GM23248 (cell line): ENCODE results near the gene CEP192. TPM values are rescaled to one million over a fixed set of nuclear protein-coding genes. Genes with fewer than 3 reads are reported as not detected.

Experiments used
- DNase-seq: peaks from one replicate; pipeline ENCODE4 v3.0.0-alpha.2; 2015
- H2AFZ ChIP-seq: fragments of 200-600 bp; sonication (generic); 2 replicates; pipeline ENCODE4 v1.6.1; 2016; ENCODE audit warnings: antibody characterized with exemption
- H3F3A ChIP-seq: fragments of 200-600 bp; sonication (generic); 2 replicates; pipeline ENCODE4 v1.6.1; 2016; ENCODE audit warnings: mild to moderate bottlenecking, antibody characterized with exemption, mixed run types; ENCODE audit not compliant: insufficient read depth
- H3K27ac ChIP-seq: fragments of 200-600 bp; sonication (generic); 2 replicates; pipeline ENCODE4 v1.5.1; 2016; ENCODE audit warnings: mild to moderate bottlenecking
- H3K27me3 ChIP-seq: fragments of 200-600 bp; sonication (generic); replicated peaks from 2 replicates; pipeline ENCODE4 v1.6.1; 2016; ENCODE audit warnings: mild to moderate bottlenecking; ENCODE audit not compliant: insufficient read depth
- H3K36me3 ChIP-seq: fragments of 200-600 bp; sonication (generic); 2 replicates; pipeline ENCODE4 v1.6.1; 2016; ENCODE audit warnings: low read depth, mild to moderate bottlenecking
- H3K4me1 ChIP-seq: fragments of 200-600 bp; sonication (generic); 2 replicates; pipeline ENCODE4 v1.6.1; 2016; ENCODE audit warnings: mild to moderate bottlenecking; ENCODE audit not compliant: insufficient read depth
- H3K4me2 ChIP-seq: fragments of 200-600 bp; sonication (generic); one replicate; pipeline ENCODE4 v1.6.1; 2016; ENCODE audit warnings: mild to moderate bottlenecking; ENCODE audit not compliant: unreplicated experiment
- H3K4me3 ChIP-seq: fragments of 200-600 bp; sonication (generic); 2 replicates; pipeline ENCODE4 v1.5.1; 2016; ENCODE audit warnings: mild to moderate bottlenecking
- H3K79me2 ChIP-seq: fragments of 200-600 bp; sonication (generic); 2 replicates; pipeline ENCODE4 v1.6.1; 2016; ENCODE audit warnings: mild to moderate bottlenecking; ENCODE audit not compliant: insufficient read depth
- H3K9ac ChIP-seq: fragments of 200-600 bp; sonication (generic); 2 replicates; pipeline ENCODE4 v1.6.1; 2016; ENCODE audit warnings: mild to moderate bottlenecking
- H3K9me2 ChIP-seq: fragments of 200-600 bp; sonication (generic); 2 replicates; pipeline ENCODE4 v1.6.1; 2016; ENCODE audit warnings: mixed run types, mild to moderate bottlenecking, moderate library complexity; ENCODE audit not compliant: insufficient read depth
- H3K9me3 ChIP-seq: fragments of 200-600 bp; sonication (generic); one replicate; pipeline ENCODE4 v1.6.1; 2017; ENCODE audit warnings: low read depth
- H4K20me1 ChIP-seq: fragments of 200-600 bp; sonication (generic); 2 replicates; pipeline ENCODE4 v1.6.0; 2016; ENCODE audit not compliant: insufficient read depth
- EZH2 ChIP-seq: fragments of 200-600 bp; sonication (generic); IDR thresholded peaks from 2 replicates; pipeline ENCODE4 v1.6.1; 2018; ENCODE audit warnings: antibody characterized with exemption, mild to moderate bottlenecking; ENCODE audit not compliant: insufficient read depth, poor library complexity, severe bottlenecking
- EZH2phosphoT487 ChIP-seq: fragments of 200-600 bp; sonication (generic); IDR thresholded peaks from 2 replicates; pipeline ENCODE4 v1.6.1; 2018; ENCODE audit warnings: antibody characterized with exemption, moderate library complexity, mild to moderate bottlenecking, low read depth; ENCODE audit not compliant: insufficient read depth
- WGBS, 2 experiments: methylation state at CpG; one replicate each; pipeline ENCODE4 v1.1.6; 2015 to 2017; ENCODE audit warnings: low lambda C conversion rate in 2 of 2, low coverage in 1 of 2; ENCODE audit errors: missing lambda C conversion rate in 2 of 2; 5-methylcytosine and 5-hydroxymethylcytosine counted together
- in situ Hi-C: fragments of 300-500 bp; cut with MboI; formaldehyde crosslinking; loops from 2 replicates; pipeline ENCODE4 v1.15.0; 2020
- polyA plus RNA-seq: library from polyadenylated mRNA; unstranded; fragments of >200 nt; fragmentation: Nextera tagmentation; extraction: Ambion mirVana; gene quantifications from 2 replicates; pipeline ENCODE4 v1.2.1, GENCODE V29; 2016
- total RNA-seq: library from RNA; depleted of rRNA; stranded (reverse); fragments of >200 nt; shearing (Covaris generic); gene quantifications from 2 replicates; pipeline ENCODE4 v1.2.3, GENCODE V29; 2014

The CEP192 gene
- total and polyA plus RNA-seq, 2 experiments from 2014 or later: 7.4 to 21.5 TPM

DNA sequence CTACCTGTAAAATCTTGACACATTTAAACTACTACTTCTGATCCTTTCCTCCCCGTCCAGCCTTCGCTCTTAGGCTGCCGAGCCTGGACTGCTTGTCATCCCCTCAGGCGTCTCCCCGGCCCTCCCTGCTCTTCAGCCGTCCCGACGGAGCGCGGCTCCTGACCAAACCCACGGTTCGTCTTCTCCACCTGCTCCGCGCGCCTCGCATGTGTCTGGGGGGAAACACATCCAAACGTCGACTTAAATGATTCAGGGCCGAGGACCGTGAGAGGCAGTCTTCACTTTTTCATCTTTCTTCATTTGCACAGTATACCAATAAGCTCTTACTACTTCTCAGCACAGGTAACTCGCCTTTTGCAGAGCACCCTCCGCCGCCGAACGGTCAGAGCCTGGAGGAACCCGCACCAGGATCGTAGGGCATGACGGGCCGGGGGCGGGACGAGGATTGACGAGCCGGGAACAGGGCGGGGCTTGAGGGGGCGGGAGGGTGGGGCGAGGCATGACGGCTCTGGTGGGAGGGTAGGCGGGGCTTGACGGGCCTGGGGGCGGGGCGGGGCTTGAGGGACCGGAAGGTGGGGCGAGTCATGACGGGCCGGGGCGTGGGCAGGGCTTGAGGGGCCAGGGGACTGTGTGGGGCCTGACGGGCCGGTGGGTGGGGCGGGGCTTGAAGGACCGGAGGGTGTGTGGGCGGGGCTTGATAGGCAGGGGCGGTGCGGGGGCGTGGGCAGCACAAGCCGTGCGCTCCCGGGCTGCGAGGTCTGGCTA lies 43.7 kb upstream of the CEP192 start, which contains the start of gene SEH1L:
SEH1L (plus strand) TSS at position 727 of the 765 bp plus-strand sequence. CDS start 111 bp downstream, outside the sequence.
- H3K27me3 ChIP-seq: no peaks in the 10 kb centered on the region
- peak within 1 kb of the TSS; percentile 85 for H3K4me2 ChIP-seq
- H3F3A ChIP-seq: peaks cover 9% of the 10 kb centered on the region
- H3K27ac ChIP-seq: peak within 1 kb of the TSS; percentile 96
- H3K9me2 ChIP-seq: no peaks in the 10 kb centered on the region
- peak; percentile 100 for DNase-seq
- in situ Hi-C loops: loop anchor here (25.0 kb wide), 1 partner anchor 560 kb away; the partner anchor contains the start of gene AFG3L2
- WGBS, 2 experiments: 1 to 2% methylated on average over 33 to 57 of the region's 58 CpGs
- peak within 1 kb of the TSS; percentile 81 for H2AFZ ChIP-seq
- peak within 1 kb of the TSS; percentile 95 for H3K4me3 ChIP-seq
- peaks cover 36% of the 10 kb centered on the region for H3K4me1 ChIP-seq
- H3K36me3 ChIP-seq: 0 out of 2 replicates have a peak, but pooled peaks cover 7% of the 10 kb centered on the region
- peak within 1 kb of the TSS; percentile 92 for H3K9ac ChIP-seq
- no peaks in the 10 kb centered on the region for H4K20me1 ChIP-seq
- no peaks in the 10 kb centered on the region for H3K9me3 ChIP-seq
- peaks cover 40% of the 10 kb centered on the region for H3K79me2 ChIP-seq
- no peak for TF ChIP-seq EZH2
- no peak for TF ChIP-seq EZH2phosphoT487

GRCh38 chr18:12948050-12948804 lies 42.9 kb upstream of the CEP192 start:
- peaks cover 9% of the 10 kb centered on the region for H3F3A ChIP-seq
- no peak for TF ChIP-seq EZH2
- no peak for TF ChIP-seq EZH2phosphoT487
- H3K4me2 ChIP-seq: peak overlapping the region; percentile 66
- no peaks in the 10 kb centered on the region for H3K9me2 ChIP-seq
- in situ Hi-C loops: loop anchor here (25.0 kb wide), 1 partner anchor 561 kb away; the partner anchor contains the start of gene AFG3L2
- H4K20me1 ChIP-seq: no peaks in the 10 kb centered on the region
- 2 to 3% methylated on average over 38 to 60 of the region's 81 CpGs for WGBS, 2 experiments
- no peaks in the 10 kb centered on the region for H3K27me3 ChIP-seq
- 0 out of 2 replicates have a peak, but pooled peaks cover 7% of the 10 kb centered on the region for H3K36me3 ChIP-seq
- H3K4me3 ChIP-seq: peak overlapping the region; percentile 74
- peak overlapping the region; percentile 70 for H2AFZ ChIP-seq
- H3K4me1 ChIP-seq: peaks cover 34% of the 10 kb centered on the region
- DNase-seq: peak; percentile 96
- H3K9me3 ChIP-seq: no peaks in the 10 kb centered on the region
- H3K9ac ChIP-seq: peak overlapping the region; percentile 86
- H3K79me2 ChIP-seq: peaks cover 48% of the 10 kb centered on the region
- peak overlapping the region; percentile 90 for H3K27ac ChIP-seq

- no peak for DNase-seq
- TF ChIP-seq EZH2phosphoT487 (no peak), EZH2 (no peak)
- WGBS, 2 experiments: 99 to 100% methylated on average over 3 of the region's 3 CpGs
These were observed 32.7 kb upstream of the CEP192 start for GRCh38 chr18:12958478-12958877.

DNA sequence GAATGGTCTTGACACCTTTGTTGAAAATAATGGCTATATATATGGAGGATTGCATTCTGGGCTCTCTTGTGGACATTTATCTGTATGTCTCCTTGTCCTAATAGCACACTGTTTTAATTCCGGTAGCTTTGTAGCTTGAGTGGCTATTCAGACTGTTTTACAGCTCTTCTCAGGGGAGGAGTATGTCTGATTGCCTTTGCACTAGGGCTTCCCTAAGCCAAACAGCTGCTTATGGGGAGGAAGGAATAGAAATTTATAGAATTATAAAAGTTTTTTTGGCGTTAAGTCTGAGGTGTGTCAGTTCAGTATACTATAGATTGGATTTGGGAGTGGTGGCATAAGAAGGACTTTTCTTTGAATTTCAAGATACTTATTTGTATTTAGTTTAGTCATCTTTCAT lies 30.8 kb upstream of the CEP192 start:
- no peaks in the 10 kb centered on the region for H4K20me1 ChIP-seq
- H3K4me2 ChIP-seq: no peak overlapping the region
- H3K9me3 ChIP-seq: no peaks in the 10 kb centered on the region
- WGBS, 2 experiments: 77 to 79% methylated on average over 2 of the region's 2 CpGs
- no peak overlapping the region for H3K4me3 ChIP-seq
- no peak for DNase-seq
- H3K79me2 ChIP-seq: peaks cover 55% of the 10 kb centered on the region
- in situ Hi-C loops: no loop called here
- no peaks in the 10 kb centered on the region for H3K27me3 ChIP-seq
- H2AFZ ChIP-seq: no peak overlapping the region
- H3K36me3 ChIP-seq: peaks cover 50% of the 10 kb centered on the region
- no peaks in the 10 kb centered on the region for H3K4me1 ChIP-seq
- TF ChIP-seq EZH2 (no peak), EZH2phosphoT487 (no peak)
- H3K9me2 ChIP-seq: no peaks in the 10 kb centered on the region
- no peaks in the 10 kb centered on the region for H3F3A ChIP-seq
- no peak overlapping the region for H3K9ac ChIP-seq
- no peak overlapping the region for H3K27ac ChIP-seq

More at GRCh38 chr18:12958478-12958877, 32.7 kb upstream of the CEP192 start:
- H3K4me2 ChIP-seq: no peak overlapping the region
- no peaks in the 10 kb centered on the region for H3K9me3 ChIP-seq
- H3K4me3 ChIP-seq: no peak overlapping the region
- H3K27ac ChIP-seq: no peak overlapping the region
- in situ Hi-C loops: no loop called here
- H4K20me1 ChIP-seq: no peaks in the 10 kb centered on the region
- H3K27me3 ChIP-seq: no peaks in the 10 kb centered on the region
- no peaks in the 10 kb centered on the region for H3K4me1 ChIP-seq
- H3F3A ChIP-seq: no peaks in the 10 kb centered on the region
- no peak overlapping the region for H2AFZ ChIP-seq
- peaks cover 70% of the 10 kb centered on the region for H3K79me2 ChIP-seq
- H3K9me2 ChIP-seq: no peaks in the 10 kb centered on the region
- H3K36me3 ChIP-seq: peaks cover 53% of the 10 kb centered on the region
- no peak overlapping the region for H3K9ac ChIP-seq
